ENCODE measurements around the gene MEIS2. TPM values are rescaled to one million over a fixed set of nuclear protein-coding genes. Genes with fewer than 3 reads are reported as not detected.

MEIS2 gene
- polyA plus RNA-seq, 2 of the 4 experiments (the other 2 are of a cell fraction): 7.3 to 11.1 TPM

DNA sequence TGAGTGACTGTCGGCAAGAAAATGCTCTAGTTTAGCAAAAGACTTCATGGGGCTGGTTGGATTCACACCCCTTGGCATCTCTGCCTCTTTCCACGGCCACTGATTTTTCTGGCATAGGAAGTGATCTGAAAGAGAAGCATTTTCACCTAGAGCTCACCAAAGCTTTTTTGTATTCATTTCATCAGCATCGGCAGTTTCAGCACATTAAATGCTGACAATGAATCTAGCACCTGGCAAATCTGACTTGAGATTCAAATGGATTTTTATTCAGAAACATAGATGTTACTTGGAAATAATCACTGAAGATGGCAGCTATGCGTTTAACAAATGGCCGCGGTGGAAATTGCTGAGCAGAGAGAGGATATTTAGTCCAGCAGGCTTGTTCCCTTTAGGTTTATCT lies 155.9 kb downstream of the MEIS2 start:
- DNase-seq (ENCODE audit: low read depth in 1 of 2, low spot score in 1 of 2): no peak
- ATAC-seq: no peak
- H3K4me3 ChIP-seq: no peak overlapping the region
- TF ChIP-seq HES2 (IDR thresholded peaks at IDR 0.05) (no peak), KDM1A (IDR thresholded peaks at IDR 0.05; ENCODE audit: low read depth) (no peak), REST (IDR thresholded peaks at IDR 0.05) (no peak), ZC3H11A (IDR thresholded peaks at IDR 0.05) (no peak), RARB (CRISPR knock-in tag; IDR thresholded peaks at IDR 0.05) (no peak), EP300 (IDR thresholded peaks at IDR 0.05) (no peak), NFE2L2 (conservative IDR thresholded peaks at IDR 0.05; ENCODE audit: low read length) (no peak), NPAS2 (CRISPR knock-in tag; IDR thresholded peaks at IDR 0.05; ENCODE audit: borderline replicate concordance) (no peak), EHMT2 (IDR thresholded peaks at IDR 0.05; ENCODE audit: low read depth) (no peak), JUNB (IDR thresholded peaks at IDR 0.05) (no peak), CBX2 (IDR thresholded peaks at IDR 0.05; ENCODE audit: borderline replicate concordance, low read depth) (no peak), CTCF (IDR thresholded peaks at IDR 0.05) (no peak), SREBF2 (IDR thresholded peaks at IDR 0.05) (no peak), ESRRA (IDR thresholded peaks at IDR 0.05; ENCODE audit: borderline replicate concordance, low read length) (no peak), MAX (IDR thresholded peaks at IDR 0.05) (no peak), FOXS1 (CRISPR knock-in tag; IDR thresholded peaks at IDR 0.05) (no peak), MYC (IDR thresholded peaks at IDR 0.05; ENCODE audit: borderline replicate concordance, low read length) (no peak), ATOH8 (CRISPR knock-in tag; IDR thresholded peaks at IDR 0.05; ENCODE audit: low read depth) (no peak)
- TF ChIP-seq, protein P1, sequence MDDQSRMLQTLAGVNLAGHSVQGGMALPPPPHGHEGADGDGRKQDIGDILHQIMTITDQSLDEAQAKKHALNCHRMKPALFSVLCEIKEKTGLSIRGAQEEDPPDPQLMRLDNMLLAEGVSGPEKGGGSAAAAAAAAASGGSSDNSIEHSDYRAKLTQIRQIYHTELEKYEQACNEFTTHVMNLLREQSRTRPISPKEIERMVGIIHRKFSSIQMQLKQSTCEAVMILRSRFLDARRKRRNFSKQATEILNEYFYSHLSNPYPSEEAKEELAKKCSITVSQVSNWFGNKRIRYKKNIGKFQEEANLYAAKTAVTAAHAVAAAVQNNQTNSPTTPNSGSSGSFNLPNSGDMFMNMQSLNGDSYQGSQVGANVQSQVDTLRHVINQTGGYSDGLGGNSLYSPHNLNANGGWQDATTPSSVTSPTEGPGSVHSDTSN (IDR thresholded peaks at IDR 0.05): no peak
- no peak for FAIRE-seq
- H3K9me3 ChIP-seq: no peaks in the 10 kb centered on the region
- no peak overlapping the region for H3K4me2 ChIP-seq
- ChIA-PET POLR2A (no interaction called here), CTCF (no interaction called here)
- WGBS (ENCODE audit: missing lambda C conversion rate): 92% methylated on average over 6 of the region's 6 CpGs
- H3K4me1 ChIP-seq: no peaks in the 10 kb centered on the region
- no peak overlapping the region for H3K27ac ChIP-seq
